Measurements from ENCODE around the gene MEI1. TPM values are rescaled to one million over a fixed set of nuclear protein-coding genes. Genes with fewer than 3 reads are reported as not detected.

Gene MEI1
- total RNA-seq, 1 experiment from 2014 or later: 0.61 TPM

- Histone ChIP-seq H3K9me2 (ENCODE audit: insufficient read depth) (no peaks in the 10 kb centered on the region), H3K9me3 (ENCODE audit: insufficient read depth, low read depth) (no peaks in the 10 kb centered on the region), H3K79me2 (ENCODE audit: low read depth) (no peaks in the 10 kb centered on the region), H3K27ac (no peak overlapping the region), H2AFZ (no peak overlapping the region), H3K4me1 (replicated peaks; ENCODE audit: insufficient read depth) (no peaks in the 10 kb centered on the region), H4K20me1 (ENCODE audit: insufficient read depth) (no peaks in the 10 kb centered on the region), H3K27me3 (ENCODE audit: insufficient read depth, low read depth) (no peaks in the 10 kb centered on the region), H3K4me2 (no peak overlapping the region), H3K36me3 (ENCODE audit: low read depth) (no peaks in the 10 kb centered on the region), H3K4me3 (no peak overlapping the region), H3F3A (ENCODE audit: insufficient read depth, low read depth) (no peaks in the 10 kb centered on the region)
- intact Hi-C loops (cut with micrococcal nuclease; ENCODE audit: unreplicated experiment): no loop called here
- no TSS peak for BruUV-seq (replicated peaks)
- TF ChIP-seq, protein P1, sequence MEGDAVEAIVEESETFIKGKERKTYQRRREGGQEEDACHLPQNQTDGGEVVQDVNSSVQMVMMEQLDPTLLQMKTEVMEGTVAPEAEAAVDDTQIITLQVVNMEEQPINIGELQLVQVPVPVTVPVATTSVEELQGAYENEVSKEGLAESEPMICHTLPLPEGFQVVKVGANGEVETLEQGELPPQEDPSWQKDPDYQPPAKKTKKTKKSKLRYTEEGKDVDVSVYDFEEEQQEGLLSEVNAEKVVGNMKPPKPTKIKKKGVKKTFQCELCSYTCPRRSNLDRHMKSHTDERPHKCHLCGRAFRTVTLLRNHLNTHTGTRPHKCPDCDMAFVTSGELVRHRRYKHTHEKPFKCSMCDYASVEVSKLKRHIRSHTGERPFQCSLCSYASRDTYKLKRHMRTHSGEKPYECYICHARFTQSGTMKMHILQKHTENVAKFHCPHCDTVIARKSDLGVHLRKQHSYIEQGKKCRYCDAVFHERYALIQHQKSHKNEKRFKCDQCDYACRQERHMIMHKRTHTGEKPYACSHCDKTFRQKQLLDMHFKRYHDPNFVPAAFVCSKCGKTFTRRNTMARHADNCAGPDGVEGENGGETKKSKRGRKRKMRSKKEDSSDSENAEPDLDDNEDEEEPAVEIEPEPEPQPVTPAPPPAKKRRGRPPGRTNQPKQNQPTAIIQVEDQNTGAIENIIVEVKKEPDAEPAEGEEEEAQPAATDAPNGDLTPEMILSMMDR (conservative IDR thresholded peaks at IDR 0.05): no peak
- TF ChIP-seq EZH2 (IDR thresholded peaks at IDR 0.05; ENCODE audit: low read depth): no peak
- ChIA-PET POLR2A (ENCODE audit: unreplicated experiment) (no interaction called here), CTCF (no interaction called here)
- DNase-seq: no peak
Observed at GRCh38 chr22:41782316-41782715, 83.0 kb downstream of the MEI1 start.

DNA sequence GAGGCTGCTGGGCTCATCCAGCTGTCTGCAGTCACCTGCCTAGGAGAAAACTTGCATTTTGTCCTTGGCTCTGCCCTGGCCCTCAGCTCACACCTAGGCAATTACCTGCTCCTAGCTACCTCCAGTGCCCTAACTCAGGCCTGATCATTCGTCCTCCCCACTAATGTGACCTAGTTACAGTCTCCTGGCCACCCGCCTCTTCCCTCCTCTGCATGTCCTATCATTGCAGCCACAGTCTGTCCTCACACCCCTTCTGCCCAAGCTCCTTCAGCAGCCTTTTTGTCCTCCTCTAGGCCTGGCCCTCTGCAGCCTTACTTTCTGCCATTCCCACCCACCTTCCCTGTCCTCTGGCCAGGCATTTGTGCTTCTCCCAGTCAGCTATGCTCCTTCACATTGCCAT is 83.4 kb downstream of the MEI1 start:
- CTCF ChIA-PET: no interaction called here
- Histone ChIP-seq H3K4me2 (no peak overlapping the region), H4K20me1 (ENCODE audit: insufficient read depth) (no peaks in the 10 kb centered on the region), H3F3A (ENCODE audit: insufficient read depth, low read depth) (no peaks in the 10 kb centered on the region), H3K27me3 (ENCODE audit: insufficient read depth, low read depth) (no peaks in the 10 kb centered on the region), H3K9me3 (ENCODE audit: insufficient read depth, low read depth) (no peaks in the 10 kb centered on the region), H3K79me2 (ENCODE audit: low read depth) (no peaks in the 10 kb centered on the region), H3K4me3 (no peak overlapping the region), H3K27ac (no peak overlapping the region), H3K36me3 (ENCODE audit: low read depth) (no peaks in the 10 kb centered on the region), H3K4me1 (replicated peaks; ENCODE audit: insufficient read depth) (no peaks in the 10 kb centered on the region), H2AFZ (no peak overlapping the region), H3K9me2 (ENCODE audit: insufficient read depth) (no peaks in the 10 kb centered on the region)
- POLR2A ChIA-PET (ENCODE audit: unreplicated experiment): no interaction called here
- BruUV-seq (replicated peaks): no TSS peak
- no peak for TF ChIP-seq EZH2 (IDR thresholded peaks at IDR 0.05; ENCODE audit: low read depth)
- TF ChIP-seq, protein P1 (conservative IDR thresholded peaks at IDR 0.05): no peak
- intact Hi-C loops (cut with micrococcal nuclease; ENCODE audit: unreplicated experiment): no loop called here
- DNase-seq: no peak

- ChIA-PET POLR2A (ENCODE audit: unreplicated experiment) (no interaction called here), CTCF (no interaction called here)
- TF ChIP-seq, protein P1 (conservative IDR thresholded peaks at IDR 0.05): no peak
- TF ChIP-seq EZH2 (IDR thresholded peaks at IDR 0.05; ENCODE audit: low read depth): no peak
- H3K79me2 ChIP-seq (ENCODE audit: low read depth): no peaks in the 10 kb centered on the region
- no peaks in the 10 kb centered on the region for H3K9me2 ChIP-seq (ENCODE audit: insufficient read depth)
- BruUV-seq (replicated peaks): no TSS peak
- H3K27ac ChIP-seq: no peak overlapping the region
- H3K27me3 ChIP-seq (ENCODE audit: insufficient read depth, low read depth): no peaks in the 10 kb centered on the region
- intact Hi-C loops (cut with micrococcal nuclease; ENCODE audit: unreplicated experiment): no loop called here
- no peak overlapping the region for H3K4me3 ChIP-seq
- no peak overlapping the region for H2AFZ ChIP-seq
- H3K36me3 ChIP-seq (ENCODE audit: low read depth): no peaks in the 10 kb centered on the region
- no peak overlapping the region for H3K4me2 ChIP-seq
- H3K4me1 ChIP-seq (replicated peaks; ENCODE audit: insufficient read depth): no peaks in the 10 kb centered on the region
- H3F3A ChIP-seq (ENCODE audit: insufficient read depth, low read depth): no peaks in the 10 kb centered on the region
- H4K20me1 ChIP-seq (ENCODE audit: insufficient read depth): no peaks in the 10 kb centered on the region
- no peak for DNase-seq
- no peaks in the 10 kb centered on the region for H3K9me3 ChIP-seq (ENCODE audit: insufficient read depth, low read depth)
Observed at GRCh38 chr22:41787331-41787730, 88.0 kb downstream of the MEI1 start.
